HG03103 (cell line): ENCODE data around the gene LDLRAD2.

Source experiments
- ATAC-seq: cut with Tn5 transposase; IDR thresholded peaks from one replicate; pipeline ENCODE4 v1.9.1; 2021; ENCODE audit warnings: low read depth; ENCODE audit not compliant: unreplicated experiment

Gene LDLRAD2

DNA sequence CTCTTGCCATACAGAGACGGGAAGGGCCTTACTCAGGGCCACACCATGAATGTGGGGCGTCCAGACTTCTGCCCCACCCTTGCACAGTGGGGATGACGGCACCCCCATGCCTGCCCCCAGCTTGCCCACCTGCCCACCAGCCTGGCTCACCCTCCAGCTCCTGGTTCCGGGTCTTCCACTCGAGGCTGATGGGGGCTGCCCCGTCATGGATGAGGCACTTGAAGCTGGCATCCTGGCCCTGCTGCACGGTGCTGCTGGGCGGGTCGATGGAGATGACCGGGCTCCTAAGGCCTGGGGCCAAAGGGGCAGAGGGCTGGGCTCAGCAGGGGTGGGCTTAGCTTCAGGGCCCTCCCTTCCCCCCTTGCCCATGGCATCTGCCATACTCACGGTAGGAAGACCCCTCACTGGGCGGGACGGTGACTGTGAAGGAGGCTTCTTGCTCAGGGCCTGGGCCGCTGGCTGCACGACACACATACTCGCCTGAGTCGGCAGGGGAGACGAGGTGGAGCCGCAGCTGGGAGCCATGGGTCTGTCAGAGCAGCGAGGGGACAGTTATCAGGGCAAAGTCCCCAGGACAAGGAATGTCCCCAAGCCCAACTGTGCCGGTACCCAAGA is 29.9 kb downstream of the LDLRAD2 start:
- ATAC-seq: no peak

DNA sequence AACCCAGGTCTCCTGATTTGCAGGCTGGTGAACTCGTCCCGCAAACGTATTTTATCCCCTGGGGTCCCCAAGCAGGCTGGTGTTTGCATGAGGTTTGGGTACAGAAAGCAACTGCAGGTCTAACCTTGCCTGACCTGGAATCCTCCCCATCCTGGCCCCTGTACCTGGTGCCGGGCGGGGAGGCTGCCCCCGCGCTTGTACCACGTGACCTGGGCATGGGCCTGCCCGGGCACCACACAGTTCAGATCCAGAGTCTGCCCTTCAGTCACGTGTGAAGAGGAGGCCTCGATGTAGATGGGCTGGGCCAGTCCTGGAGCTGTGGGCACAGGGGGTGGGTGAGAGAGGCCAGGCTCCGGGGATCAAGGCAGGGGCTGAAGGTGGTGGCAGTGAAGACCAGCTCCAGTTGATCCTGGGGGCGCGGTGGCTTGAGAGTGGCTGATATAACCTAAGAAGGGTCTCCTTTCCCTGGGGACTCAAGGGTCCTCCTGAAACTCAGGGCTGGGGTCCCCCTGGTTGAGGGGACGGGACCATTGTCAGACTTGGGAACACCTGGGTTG is 30.6 kb downstream of the LDLRAD2 start:
- ATAC-seq: no peak

DNA sequence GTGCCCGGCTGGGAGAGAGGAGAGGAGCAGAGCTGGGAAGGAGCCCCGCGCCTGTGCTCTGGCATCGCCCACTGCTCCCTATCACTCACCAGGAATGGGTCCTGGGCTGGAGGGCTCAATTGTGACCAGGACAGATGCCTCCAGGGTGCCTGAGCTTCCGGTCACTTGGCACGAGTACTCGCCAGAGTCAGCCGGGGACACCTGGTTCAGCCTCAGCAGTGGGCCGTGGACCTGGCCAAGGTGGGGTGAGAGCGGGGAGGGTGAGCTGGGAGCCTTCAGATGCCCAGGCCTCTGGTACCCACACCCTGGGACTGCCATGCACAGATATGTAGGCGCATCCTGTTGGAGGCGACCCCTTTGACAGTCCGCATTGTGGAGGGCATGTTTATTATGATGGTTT is 31.1 kb downstream of the LDLRAD2 start:
- ATAC-seq: no peak

DNA sequence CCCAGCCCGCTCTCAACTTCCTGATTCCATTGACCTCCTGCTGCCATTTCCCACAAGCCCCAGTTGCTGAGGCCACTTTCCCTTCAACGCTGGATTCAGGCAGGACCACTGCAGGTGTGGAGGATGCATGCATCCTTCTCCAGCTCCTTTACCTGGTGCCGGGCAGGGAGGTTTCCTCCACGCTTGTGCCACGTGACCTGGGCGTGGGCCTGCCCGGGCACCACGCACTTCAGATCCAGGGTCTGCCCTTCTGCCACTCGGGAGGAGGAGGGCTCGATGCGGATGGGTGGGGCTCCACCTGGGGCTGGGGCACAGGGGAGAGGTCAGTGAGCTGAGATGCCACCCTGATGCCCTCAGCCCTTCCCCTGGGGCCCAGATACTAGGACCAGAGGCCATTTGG is 31.9 kb downstream of the LDLRAD2 start:
- ATAC-seq: no peak

DNA sequence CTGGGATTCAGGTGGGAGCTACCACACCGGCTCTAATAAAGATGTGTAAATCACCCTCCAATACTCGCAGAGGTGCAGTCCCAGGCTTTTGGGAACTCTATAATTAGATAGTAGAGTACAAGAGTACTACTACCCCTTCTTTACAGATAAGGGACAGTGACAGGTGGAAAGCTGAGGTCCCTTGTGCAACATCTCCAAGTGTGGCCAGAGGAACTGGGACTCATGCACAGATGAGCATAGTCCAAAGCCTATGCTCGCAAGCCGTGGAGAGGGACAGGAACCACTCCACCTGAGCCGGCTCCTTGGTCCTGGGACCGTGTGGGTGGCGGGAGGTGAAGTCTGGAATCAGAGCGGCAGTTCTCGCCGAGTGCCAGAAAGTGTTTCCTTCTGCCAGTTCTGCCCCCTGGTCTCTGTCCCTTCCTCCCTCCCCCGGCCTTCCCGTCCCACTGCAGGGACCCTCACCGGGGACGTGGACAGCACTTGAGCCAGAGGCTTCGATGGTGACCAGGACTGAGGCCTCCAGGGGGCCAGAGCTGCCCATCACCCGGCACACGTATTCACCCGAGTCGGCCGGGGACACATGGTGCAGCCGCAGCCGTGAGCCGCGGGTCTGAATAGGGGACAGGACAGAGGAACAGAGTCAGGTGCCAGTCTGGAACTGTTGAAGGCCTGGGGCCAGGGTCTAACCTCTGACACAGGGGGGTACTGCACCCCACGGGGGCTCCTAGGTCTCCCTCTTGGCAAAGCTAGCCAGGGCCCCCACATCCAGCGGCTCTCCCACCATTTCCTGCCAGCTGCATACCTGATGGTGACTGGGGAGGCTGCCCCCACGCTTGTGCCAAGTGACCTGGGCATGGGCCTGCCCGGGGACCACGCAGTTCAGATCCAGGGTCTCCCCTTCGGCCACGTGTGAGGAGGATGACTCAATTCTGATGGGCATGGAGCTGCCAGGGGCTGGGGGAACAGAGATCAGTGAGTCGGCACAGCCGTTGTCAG is 33.9 kb downstream of the LDLRAD2 start:
- no peak for ATAC-seq

DNA sequence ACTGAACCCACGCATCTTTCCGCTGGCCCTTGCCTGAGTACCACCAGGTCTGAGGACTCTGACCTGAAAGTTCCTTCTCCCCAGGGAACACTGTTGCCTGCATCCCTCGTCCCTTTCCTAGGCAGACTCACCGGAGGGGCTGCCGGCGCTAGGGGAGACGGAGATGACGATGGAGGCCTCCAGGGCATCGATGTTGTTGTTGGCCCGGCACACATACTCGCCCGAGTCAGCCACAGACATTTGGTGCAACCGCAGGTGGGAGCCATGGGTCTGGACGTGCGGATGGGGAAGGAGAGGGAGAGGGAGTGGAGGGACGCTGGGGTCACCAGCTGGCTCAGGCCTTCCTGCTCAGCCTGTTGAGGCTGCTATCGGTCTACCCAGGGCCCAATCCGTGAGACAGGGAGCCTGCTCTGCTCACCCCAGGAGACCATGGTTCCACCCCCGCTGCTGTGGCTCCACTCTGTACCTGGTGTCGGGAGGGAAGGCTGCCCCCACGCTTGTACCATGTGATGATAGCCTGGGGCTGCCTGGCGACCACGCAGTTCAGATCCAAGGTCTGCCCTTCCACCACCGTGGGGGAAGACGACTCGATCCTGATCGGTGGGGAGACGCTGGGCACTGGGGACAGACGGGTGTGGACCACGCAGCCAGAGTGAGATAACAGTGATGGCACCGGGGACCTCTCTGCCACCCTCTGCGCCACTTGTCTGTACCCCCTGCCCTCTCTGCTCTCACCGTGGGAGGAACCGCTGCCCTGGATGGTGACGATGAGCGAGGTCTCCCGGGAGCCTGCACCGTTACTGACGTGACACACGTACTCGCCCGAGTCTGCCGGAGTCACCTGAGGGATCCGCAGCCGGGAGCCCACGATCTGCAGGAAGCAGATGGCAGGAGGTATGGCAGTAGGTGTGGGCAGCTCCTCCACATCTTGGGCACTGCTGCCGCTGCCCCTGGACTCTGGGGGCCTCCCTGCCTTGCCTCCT is 35.4 kb downstream of the LDLRAD2 start:
- ATAC-seq: no peak

DNA sequence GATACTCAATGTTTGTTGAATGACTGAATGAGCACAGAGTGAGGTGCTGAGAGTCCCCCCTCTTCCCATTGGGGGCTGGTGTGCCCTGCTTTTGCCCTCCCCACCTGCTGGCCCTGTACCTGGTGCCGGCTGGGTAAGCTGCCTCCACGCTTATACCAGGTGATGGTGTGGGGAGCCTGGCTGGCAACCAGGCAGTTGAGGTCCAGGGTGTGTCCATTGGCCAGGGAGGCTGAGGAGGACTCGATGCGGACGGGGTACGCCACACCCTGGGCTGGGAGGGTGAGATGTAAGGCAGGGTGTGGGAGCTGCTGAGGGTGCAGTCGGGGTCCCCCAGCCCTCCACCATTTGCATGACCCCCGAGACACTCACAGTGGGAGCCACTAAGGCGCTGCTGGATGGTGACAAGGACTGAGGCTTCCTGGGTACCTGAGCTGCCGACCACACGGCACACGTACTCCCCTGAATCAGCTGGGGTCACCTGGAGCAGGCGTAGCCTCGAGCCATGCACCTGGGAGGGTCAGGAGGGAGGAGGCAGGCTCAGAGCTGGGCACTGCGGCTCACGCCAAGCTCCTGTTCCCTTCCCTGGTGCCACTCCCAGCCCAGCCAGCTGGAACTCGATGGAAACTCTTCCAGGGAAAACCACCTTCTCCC is 36.6 kb downstream of the LDLRAD2 start:
- ATAC-seq: no peak

DNA sequence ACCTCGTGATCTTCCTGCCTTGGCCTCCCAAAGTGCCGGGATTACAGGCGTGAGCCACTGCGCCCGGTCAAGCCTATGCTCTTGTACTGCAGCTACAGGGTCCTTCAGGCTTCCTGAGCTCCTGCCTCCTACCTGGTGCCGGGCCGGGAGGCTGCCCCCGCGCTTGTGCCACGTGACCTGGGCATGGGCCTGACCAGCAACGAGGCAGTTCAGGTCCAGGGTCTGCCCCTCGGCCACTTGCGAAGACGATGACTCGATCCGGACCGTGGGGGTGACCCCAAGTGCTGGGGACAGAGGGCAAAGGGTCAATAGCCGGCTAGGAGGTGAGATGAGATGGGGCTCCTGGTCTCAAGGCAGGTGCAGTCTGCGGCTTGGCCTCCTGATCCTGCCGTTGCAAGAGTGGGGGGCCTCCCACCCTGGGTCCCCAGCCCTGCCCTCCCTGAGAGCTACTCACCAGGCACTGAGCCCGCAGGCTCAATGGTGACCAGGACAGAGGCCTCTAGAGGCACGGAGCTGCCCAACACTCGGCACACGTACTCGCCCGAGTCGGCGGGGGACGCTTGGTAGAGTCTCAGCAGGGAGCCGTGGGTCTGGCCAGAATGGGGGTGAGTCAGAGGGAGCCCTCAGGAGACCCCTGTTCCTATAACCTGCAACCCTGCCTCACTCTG is 38.0 kb downstream of the LDLRAD2 start:
- no peak for ATAC-seq

DNA sequence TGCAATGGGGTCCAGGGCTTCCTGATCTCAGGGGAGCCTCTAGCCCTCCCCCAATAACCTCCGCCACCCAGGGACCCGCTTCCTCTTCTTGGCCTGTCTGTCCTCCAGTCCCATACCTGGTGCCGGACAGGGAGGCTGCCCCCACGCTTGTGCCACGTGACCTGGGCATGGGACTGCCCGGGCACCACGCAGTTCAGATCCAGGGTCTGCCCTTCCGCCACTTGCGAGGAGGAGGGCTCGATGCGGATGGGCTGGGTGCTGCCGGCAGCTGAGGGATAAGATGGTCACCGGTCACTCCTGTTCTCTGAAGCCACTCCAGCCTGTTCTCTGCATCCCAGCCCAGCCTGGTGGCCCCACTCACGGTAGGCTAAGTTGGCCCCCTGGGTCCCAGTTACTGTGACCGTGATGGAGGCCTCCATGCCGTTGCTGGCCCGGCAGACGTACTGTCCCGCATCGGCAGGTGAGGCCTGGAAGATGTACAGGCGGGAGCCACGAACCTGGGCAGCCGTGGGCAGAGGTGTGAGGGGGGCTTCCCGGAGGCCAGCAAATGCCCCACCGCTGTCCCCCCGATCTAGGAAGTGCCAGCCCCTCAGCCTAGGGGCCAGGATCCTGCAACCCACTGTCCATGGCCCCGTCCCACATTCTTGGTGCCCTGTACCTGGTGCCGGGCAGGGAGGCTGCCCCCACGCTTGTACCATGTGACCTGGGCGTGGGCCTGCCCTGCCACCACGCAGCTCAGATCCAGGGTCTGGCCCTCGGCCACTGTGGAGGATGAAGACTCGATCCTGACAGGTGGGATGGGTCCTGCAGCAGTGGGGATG is 39.6 kb downstream of the LDLRAD2 start:
- ATAC-seq: no peak

DNA sequence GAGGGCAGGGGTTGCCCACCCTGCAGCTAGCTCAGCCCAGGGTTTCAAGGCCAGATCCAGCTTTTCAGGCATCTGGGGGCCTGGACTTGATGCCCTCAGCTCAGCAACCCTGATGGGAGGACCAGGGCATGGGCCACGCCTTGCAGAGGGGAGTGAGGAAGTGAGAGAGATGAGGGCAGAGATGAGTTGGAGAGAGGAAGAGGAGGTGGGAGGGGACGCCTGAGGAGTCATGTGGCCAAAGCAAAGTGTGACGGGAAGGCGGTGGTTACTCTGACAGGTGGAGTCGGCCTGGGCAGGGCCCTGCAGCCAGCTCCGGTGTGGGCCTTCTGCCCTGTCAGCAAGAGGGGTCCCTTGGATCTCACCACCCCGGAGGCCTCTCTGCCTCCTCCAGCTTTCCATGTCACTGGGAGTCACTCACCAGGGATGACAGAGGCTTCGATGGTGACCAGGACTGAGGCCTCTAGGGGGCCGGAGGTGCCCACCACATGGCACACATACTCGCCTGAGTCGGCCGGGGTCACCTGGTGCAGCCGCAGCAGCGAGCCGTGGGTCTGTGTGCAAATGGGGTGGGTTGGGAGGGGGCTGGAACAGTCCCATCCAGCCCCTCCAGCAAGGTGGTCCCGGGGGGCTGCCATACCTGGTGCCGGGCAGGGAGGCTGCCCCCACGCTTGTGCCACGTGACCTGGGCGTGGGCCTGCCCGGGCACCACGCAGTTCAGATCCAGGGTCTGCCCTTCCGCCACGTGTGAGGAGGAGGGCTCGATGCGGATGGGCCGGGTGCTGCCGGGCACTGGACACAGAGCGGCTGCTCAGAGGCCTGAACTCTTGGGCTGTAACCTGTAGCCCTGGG is 40.4 kb downstream of the LDLRAD2 start:
- ATAC-seq: no peak

DNA sequence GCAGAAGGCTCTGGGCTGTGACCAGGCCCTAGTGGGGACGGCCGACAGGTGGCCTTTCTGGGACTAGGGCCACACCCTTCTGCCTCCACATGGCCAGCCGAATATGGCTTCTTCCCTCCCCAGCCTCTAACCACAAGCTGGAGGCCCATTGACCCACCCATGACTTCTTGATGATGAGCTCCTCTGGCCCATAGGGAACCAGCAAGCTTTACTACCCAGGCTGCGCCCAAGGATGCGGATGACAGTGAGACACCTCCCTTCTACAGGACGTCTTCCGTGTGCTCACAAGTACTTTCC is 41.0 kb downstream of the LDLRAD2 start:
- ATAC-seq: no peak

DNA sequence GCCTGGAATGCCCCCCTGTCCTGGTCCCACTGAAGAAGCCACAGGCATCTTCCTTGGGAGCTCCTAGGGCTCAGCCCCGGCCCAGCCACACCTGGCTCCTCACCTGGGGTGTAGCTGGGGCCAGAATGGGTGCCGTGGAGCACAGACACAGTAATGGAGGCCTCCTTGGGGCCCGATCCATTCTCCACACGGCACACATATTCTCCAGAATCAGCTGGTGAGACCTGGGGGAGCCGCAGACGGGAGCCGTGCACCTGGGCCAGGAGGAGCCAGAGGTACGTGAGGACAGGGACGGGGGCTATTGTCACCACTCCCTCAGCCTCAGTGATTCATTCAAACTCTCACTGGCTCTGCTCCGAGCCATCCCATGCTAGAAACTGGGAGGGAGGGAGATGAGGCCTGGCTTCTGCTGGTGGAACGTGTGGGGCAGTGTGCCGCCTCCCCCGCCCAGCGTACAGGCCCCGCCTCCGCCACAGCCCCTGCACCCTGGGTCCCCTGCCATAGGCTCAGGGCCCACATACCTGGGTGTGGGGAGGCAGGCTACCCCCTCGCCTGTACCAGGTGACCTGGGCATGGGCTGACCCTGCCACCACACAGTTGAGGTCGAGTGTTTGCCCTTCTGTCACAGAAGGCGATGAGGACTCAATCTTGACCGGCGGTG is 42.2 kb downstream of the LDLRAD2 start:
- no peak for ATAC-seq

DNA sequence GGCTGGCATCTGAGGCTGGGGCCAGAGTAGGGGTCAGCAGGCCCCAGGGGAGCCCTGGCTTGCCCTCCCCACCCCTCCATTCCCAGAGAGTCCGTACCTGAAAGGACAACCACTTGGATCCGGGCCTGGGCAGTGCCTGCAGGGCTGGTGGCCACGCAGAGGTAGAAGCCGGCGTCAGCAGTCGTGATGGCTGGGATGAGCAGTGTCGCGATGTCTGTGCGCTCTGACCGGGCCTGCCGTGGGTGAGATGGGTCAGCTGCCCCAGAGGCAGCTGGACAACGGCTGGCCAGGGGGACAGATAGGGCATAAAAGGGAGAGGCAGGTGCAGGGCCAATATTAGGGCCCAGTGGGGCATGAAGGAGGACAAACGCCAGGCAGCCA is 42.7 kb downstream of the LDLRAD2 start:
- no peak for ATAC-seq

DNA sequence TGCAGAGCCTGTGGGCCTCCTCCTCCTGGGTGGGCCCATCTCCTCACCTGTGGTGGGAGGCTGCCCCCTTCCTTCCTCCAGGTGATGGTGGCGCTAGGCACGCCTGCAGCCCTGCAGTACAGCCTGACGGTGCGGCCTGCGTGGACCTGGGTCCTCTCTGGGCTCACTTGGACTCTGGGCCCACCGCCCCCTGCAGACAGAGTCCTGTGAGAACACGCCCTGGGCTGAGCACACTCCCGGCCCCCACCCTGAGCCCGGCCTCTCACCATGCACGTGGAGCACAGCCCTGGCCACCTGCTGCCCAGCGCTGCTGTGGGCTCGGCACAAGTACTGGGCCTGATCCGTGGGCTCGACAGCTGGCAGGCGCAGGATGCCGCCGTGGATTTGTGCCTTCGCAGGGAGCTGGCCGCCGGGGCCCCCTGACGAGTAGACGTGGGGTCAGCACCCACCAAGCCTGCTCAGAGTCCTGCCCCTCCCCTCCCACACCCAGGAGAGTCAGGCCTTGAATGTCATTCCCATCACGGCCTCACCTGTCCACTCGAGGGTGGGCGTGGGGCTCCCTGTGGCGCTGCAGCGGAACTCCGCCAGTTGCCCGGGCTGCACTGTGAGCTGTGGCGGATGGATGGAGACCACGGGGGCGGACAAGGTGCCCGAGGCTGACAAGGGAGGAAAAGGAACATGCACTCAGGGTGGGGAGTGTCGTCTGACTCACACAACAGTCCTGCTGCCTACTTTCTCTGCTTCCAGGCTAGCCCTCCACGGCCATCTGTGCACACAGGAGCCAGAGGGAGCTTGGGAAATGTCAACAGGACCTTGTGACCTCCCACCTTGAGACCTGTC is 43.4 kb downstream of the LDLRAD2 start:
- no peak for ATAC-seq

DNA sequence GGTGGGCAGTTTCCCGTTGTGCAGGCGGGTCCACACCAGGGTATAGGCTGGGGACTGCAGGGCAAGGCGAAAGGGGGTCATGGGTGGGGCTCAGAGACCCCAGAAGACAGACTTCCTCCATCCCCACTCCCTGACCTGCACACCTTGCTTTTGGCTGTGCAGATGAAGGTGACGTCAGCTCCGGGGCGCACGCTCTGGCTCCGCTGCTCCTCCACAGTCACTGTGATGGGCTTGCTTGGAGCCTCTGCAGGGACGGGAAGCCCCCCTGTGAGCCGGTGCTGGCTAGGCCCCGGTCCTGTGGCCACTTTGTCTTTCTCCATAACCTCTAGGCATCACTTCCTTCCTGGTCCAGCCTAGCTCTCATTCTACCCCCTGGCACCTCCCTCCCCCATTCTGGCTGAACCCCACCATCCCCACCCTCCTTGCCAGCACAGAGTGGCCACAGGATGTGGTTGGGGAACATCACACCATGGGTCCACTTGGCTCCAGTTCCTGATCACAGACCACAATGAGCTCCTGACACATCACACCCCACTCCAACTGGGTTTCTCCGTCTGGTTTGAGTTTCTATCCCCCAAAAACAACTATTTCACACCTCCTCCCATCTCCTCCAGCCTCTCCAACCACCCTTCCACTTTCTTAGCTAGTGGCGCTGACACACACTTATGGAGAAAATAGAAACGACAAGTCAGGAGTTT is 45.2 kb downstream of the LDLRAD2 start:
- ATAC-seq: no peak
